GM12878 (cell line): ENCODE measurements around the gene LARP4B.

Experiments used
- CTCF ChIP-seq, 3 experiments: IDR thresholded peaks in 2 of 3; conservative IDR thresholded peaks in 1 of 3; 2 replicates each; pipeline ENCODE4 v1.5.1; 2011; ENCODE audit warnings: low read depth in 3 of 3, low read length in 3 of 3, mild to moderate bottlenecking in 3 of 3, control low read depth in 2 of 3, moderate library complexity in 2 of 3, inconsistent platforms in 1 of 3, mixed read lengths in 1 of 3; ENCODE audit not compliant: control insufficient read depth in 2 of 3, insufficient read depth in 1 of 3; ENCODE audit errors: extremely low read depth in 1 of 3
- E2F8 ChIP-seq: fragments of 450-650 bp; IDR thresholded peaks from 2 replicates; pipeline ENCODE4 v1.6.1; 2018; ENCODE audit warnings: mild to moderate bottlenecking, low read depth, moderate library complexity; ENCODE audit not compliant: partially characterized antibody
- EGR1 ChIP-seq, 2 experiments: IDR thresholded peaks; 1 replicate in 1 of 2; 2 replicates in 1 of 2; pipeline ENCODE4 v1.6.1; 2011 to 2012; ENCODE audit warnings: low read depth in 2 of 2, low read length in 2 of 2, borderline replicate concordance in 1 of 2, mild to moderate bottlenecking in 1 of 2, moderate library complexity in 1 of 2
- MYC ChIP-seq: IDR thresholded peaks from 2 replicates; pipeline ENCODE4 v1.6.1; 2011; ENCODE audit warnings: mild to moderate bottlenecking, low read length, moderate library complexity, inconsistent platforms; ENCODE audit not compliant: insufficient read depth, insufficient replicate concordance, insufficient read length, severe bottlenecking
- NFXL1 ChIP-seq: fragments of 450-650 bp; IDR thresholded peaks from 2 replicates; pipeline ENCODE4 v1.6.1; 2017; ENCODE audit warnings: antibody characterized with exemption, mild to moderate bottlenecking, borderline replicate concordance
- POLR2A ChIP-seq: IDR thresholded peaks from 2 replicates; pipeline ENCODE4 v1.6.1; 2011; ENCODE audit warnings: low read depth, mild to moderate bottlenecking, low read length
- RELA ChIP-seq: fragments of 450-650 bp; IDR thresholded peaks from 2 replicates; pipeline ENCODE4 v1.8.0; 2014; ENCODE audit warnings: borderline replicate concordance; ENCODE audit not compliant: partially characterized antibody
- ZNF384 ChIP-seq: IDR thresholded peaks from 2 replicates; pipeline ENCODE4 v1.6.1; 2012; ENCODE audit warnings: low read depth, mild to moderate bottlenecking, low read length, improper control_type of control experiment, borderline replicate concordance

GRCh38 chr10:958106-958505 lies 26.6 kb upstream of the LARP4B start:
- TF ChIP-seq NFXL1 (no peak), CTCF (IDR thresholded peaks at IDR 0.05 in 2 of 3, conservative IDR thresholded peaks at IDR 0.05 in 1 of 3; ENCODE audit: control insufficient read depth in 2 of 3, extremely low read depth in 1 of 3, insufficient read depth in 1 of 3, low read depth in 3 of 3, low read length in 3 of 3) (no peak), POLR2A (no peak), E2F8 (no peak), EGR1 (IDR thresholded peaks at IDR 0.05; ENCODE audit: borderline replicate concordance in 1 of 2, low read depth in 2 of 2, low read length in 2 of 2) (no peak), MYC (no peak), RELA (no peak), ZNF384 (no peak)
